ENCODE results near the gene ONECUT1. TPM values are rescaled to one million over a fixed set of nuclear protein-coding genes. Genes with fewer than 3 reads are reported as not detected.
A peak's percentile ranks its signal among the peaks of the same experiment; 100 is the strongest.

Gene ONECUT1
- total RNA-seq, 1 experiment from 2014 or later = not detected

DNA sequence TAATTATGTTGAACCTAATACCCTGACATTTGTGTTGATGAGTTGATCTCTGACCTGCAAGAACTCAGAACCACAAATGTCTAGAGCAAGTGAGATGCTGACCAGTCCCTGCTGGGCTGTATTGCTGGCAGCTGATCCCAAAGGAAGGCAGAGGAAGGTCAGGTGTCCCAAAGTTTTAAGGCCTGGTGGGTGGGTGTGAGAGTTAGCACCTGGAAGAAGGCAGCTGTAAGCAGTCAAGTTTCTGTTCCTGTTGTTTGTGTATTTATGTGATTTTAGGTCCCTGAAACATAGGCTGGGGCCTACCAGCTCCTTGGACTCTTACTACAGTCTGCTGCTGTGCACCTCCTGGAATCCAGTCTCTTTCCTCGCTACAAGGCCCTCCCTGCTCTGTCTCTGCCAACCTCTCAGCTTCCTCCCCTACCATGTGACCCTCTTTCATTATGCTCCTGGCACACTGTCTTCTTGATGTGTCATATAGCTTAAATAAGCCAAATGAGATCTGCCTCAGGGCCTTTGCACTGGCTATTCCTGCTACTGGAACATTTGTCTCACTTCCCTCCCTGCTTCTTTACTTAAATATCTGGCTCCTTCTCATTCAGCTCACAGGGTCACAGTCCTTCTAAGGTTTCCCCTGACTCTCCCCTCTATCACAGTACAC lies 80.0 kb downstream of the ONECUT1 start:
- H2AFZ ChIP-seq = no peak overlapping the region
- CTCF ChIA-PET = no interaction called here
- POLR2A ChIA-PET (ENCODE audit: unreplicated experiment) = interaction anchor here (0.7 kb wide), 3 partner anchors 26 to 460 kb away, joined by 4 to 7 read pairs (median 5); no protein-coding TSS in a partner anchor

GRCh38 chr15:52709187-52709981 lies 80.8 kb downstream of the ONECUT1 start:
- peak overlapping the region; percentile 40 for H3K4me2 ChIP-seq
- no TSS peak for BruUV-seq (replicated peaks)
- H3K36me3 ChIP-seq (ENCODE audit: low read depth) = no peaks in the 10 kb centered on the region
- H3K79me2 ChIP-seq (ENCODE audit: low read depth) = no peaks in the 10 kb centered on the region
- ChIA-PET POLR2A (ENCODE audit: unreplicated experiment) (interaction anchor here (0.6 to 0.7 kb wide), 4 partner anchors 25 to 459 kb away, joined by 4 to 9 read pairs (median 6); no protein-coding TSS in a partner anchor), CTCF (no interaction called here)
- intact Hi-C loops (cut with micrococcal nuclease; ENCODE audit: unreplicated experiment) = no loop called here
- no peak for TF ChIP-seq EZH2 (IDR thresholded peaks at IDR 0.05; ENCODE audit: low read depth)
- no peak for TF ChIP-seq CTCF (conservative IDR thresholded peaks at IDR 0.05)
- H4K20me1 ChIP-seq (ENCODE audit: insufficient read depth) = no peaks in the 10 kb centered on the region
- 0 out of 2 replicates have a peak overlapping the region, but pooled peaks have one; percentile 23 for H3K27ac ChIP-seq
- no peaks in the 10 kb centered on the region for H3F3A ChIP-seq (ENCODE audit: insufficient read depth, low read depth)
- peaks cover 17% of the 10 kb centered on the region for H3K4me1 ChIP-seq (replicated peaks; ENCODE audit: insufficient read depth)
- H2AFZ ChIP-seq = no peak overlapping the region
- DNase-seq = peak; percentile 39 to 46
- no peak overlapping the region for H3K4me3 ChIP-seq
- H3K9me3 ChIP-seq (ENCODE audit: insufficient read depth, low read depth) = no peaks in the 10 kb centered on the region
- no peaks in the 10 kb centered on the region for H3K27me3 ChIP-seq (ENCODE audit: insufficient read depth, low read depth)
- no peaks in the 10 kb centered on the region for H3K9me2 ChIP-seq (ENCODE audit: insufficient read depth)

More for the DNA sequence above, 80.0 kb downstream of the ONECUT1 start:
- no peaks in the 10 kb centered on the region for H3K9me3 ChIP-seq (ENCODE audit: insufficient read depth, low read depth)
- no peak overlapping the region for H3K27ac ChIP-seq
- no TSS peak for BruUV-seq (replicated peaks)
- H3K4me2 ChIP-seq = no peak overlapping the region
- H3K9me2 ChIP-seq (ENCODE audit: insufficient read depth) = no peaks in the 10 kb centered on the region
- H3F3A ChIP-seq (ENCODE audit: insufficient read depth, low read depth) = no peaks in the 10 kb centered on the region
- no peak for DNase-seq
- no peak overlapping the region for H3K4me3 ChIP-seq
- no peak for TF ChIP-seq EZH2 (IDR thresholded peaks at IDR 0.05; ENCODE audit: low read depth)
- TF ChIP-seq CTCF (conservative IDR thresholded peaks at IDR 0.05) = no peak
- H3K4me1 ChIP-seq (replicated peaks; ENCODE audit: insufficient read depth) = peaks cover 17% of the 10 kb centered on the region
- H3K79me2 ChIP-seq (ENCODE audit: low read depth) = no peaks in the 10 kb centered on the region
- no peaks in the 10 kb centered on the region for H3K36me3 ChIP-seq (ENCODE audit: low read depth)
- no peaks in the 10 kb centered on the region for H3K27me3 ChIP-seq (ENCODE audit: insufficient read depth, low read depth)
- intact Hi-C loops (cut with micrococcal nuclease; ENCODE audit: unreplicated experiment) = no loop called here
- H4K20me1 ChIP-seq (ENCODE audit: insufficient read depth) = no peaks in the 10 kb centered on the region

Other genes with a start within 250 kb of the ONECUT1 start
- gene ARPP19, start 221.3 kb downstream of the ONECUT1 start, total RNA-seq (2021) = 108 and 119 TPM in 2 replicates
- 30.4 and 35.7 TPM in 2 replicates for gene ATOSA, start 110.9 kb downstream of the ONECUT1 start, total RNA-seq (2021)